Astrocyte of the cerebellum (primary cell): Measurements from ENCODE around the gene ZFPM1.

ENCODE experiments used
- DNase-seq: peaks from one replicate; pipeline ENCODE4 v3.0.0-alpha.2; 2011; ENCODE audit warnings: low read depth
- H3K4me3 ChIP-seq: 2 replicates; pipeline ENCODE4 v1.5.1; 2011; ENCODE audit warnings: mild to moderate bottlenecking, low read depth, low read length, moderate library complexity
- CTCF ChIP-seq: IDR thresholded peaks from 2 replicates; pipeline ENCODE4 v1.5.1; 2012; ENCODE audit warnings: low read length, low read depth, moderate library complexity, mild to moderate bottlenecking; ENCODE audit errors: missing control alignments
- in situ Hi-C: cut with HindIII; loops from 2 replicates; pipeline ENCODE4 v1.10.0; 2017; ENCODE audit warnings: low sequenced_read_pairs

ZFPM1 gene

GRCh38 chr16:88452482-88453216 lies 431 bp upstream of the ZFPM1 start:
- no peak for TF ChIP-seq CTCF
- in situ Hi-C loops: no loop called here
- H3K4me3 ChIP-seq: peak overlapping the region; percentile 48
- peak; percentile 72 for DNase-seq

GRCh38 chr16:88453611-88454522 lies 787 bp downstream of the ZFPM1 start:
- H3K4me3 ChIP-seq: peak overlapping the region; percentile 50
- DNase-seq: no peak
- no peak for TF ChIP-seq CTCF
- in situ Hi-C loops: no loop called here

- peak overlapping the region; percentile 50 for H3K4me3 ChIP-seq
- no peak for DNase-seq
- in situ Hi-C loops: no loop called here
- no peak for TF ChIP-seq CTCF
Observed at GRCh38 chr16:88454523-88454947, 1.5 kb downstream of the ZFPM1 start.

- TF ChIP-seq CTCF: peak; percentile 4
- peak overlapping the region; percentile 50 for H3K4me3 ChIP-seq
- in situ Hi-C loops: no loop called here
- DNase-seq: no peak
Observed at GRCh38 chr16:88455610-88456355, 2.7 kb downstream of the ZFPM1 start.

- DNase-seq: no peak
- in situ Hi-C loops: no loop called here
- TF ChIP-seq CTCF: no peak
- peak overlapping the region; percentile 50 for H3K4me3 ChIP-seq
Observed at GRCh38 chr16:88456356-88457292, 3.5 kb downstream of the ZFPM1 start.
